OCI-LY1 (cell line): ENCODE measurements around the gene IGFN1.

ENCODE experiments used
- H2AFZ ChIP-seq: fragments of 200-600 bp; sonication (generic), shearing (Covaris generic); 2 replicates; pipeline ENCODE4 v1.6.0; 2014; ENCODE audit warnings: antibody characterized with exemption, mild to moderate bottlenecking, low read length
- H3F3A ChIP-seq: fragments of 200-600 bp; sonication (generic), shearing (Covaris generic); 2 replicates; pipeline ENCODE4 v1.6.0; 2014; ENCODE audit warnings: mild to moderate bottlenecking, antibody characterized with exemption, low read length, moderate library complexity; ENCODE audit not compliant: insufficient read depth
- H3K27ac ChIP-seq: fragments of 200-600 bp; sonication (generic); 2 replicates; pipeline ENCODE4 v1.5.1; 2014; ENCODE audit warnings: low read length, mixed run types, mild to moderate bottlenecking, low read depth; ENCODE audit not compliant: poor library complexity, severe bottlenecking
- H3K27me3 ChIP-seq: fragments of 200-600 bp; sonication (generic); 2 replicates; pipeline ENCODE4 v1.6.0; 2014; ENCODE audit warnings: antibody characterized with exemption, mild to moderate bottlenecking, low read length, moderate library complexity; ENCODE audit not compliant: insufficient read depth
- H3K36me3 ChIP-seq: fragments of 200-600 bp; sonication (generic); 2 replicates; pipeline ENCODE4 v1.6.1; 2014; ENCODE audit warnings: mild to moderate bottlenecking, antibody characterized with exemption, low read length, moderate library complexity, mixed read lengths; ENCODE audit not compliant: insufficient read depth
- H3K4me1 ChIP-seq: fragments of 200-600 bp; sonication (generic); 2 replicates; pipeline ENCODE4 v1.5.1; 2014; ENCODE audit warnings: mild to moderate bottlenecking, low read length, moderate library complexity; ENCODE audit not compliant: insufficient read depth, severe bottlenecking
- H3K4me2 ChIP-seq: fragments of 200-600 bp; sonication (generic), shearing (Covaris generic); 2 replicates; pipeline ENCODE4 v1.6.1; 2014; ENCODE audit warnings: low read length
- H3K4me3 ChIP-seq: fragments of 200-600 bp; sonication (generic); 2 replicates; pipeline ENCODE4 v1.5.1; 2014; ENCODE audit warnings: low read length, low read depth, mild to moderate bottlenecking, mixed read lengths; ENCODE audit not compliant: poor library complexity, severe bottlenecking
- H3K79me2 ChIP-seq: fragments of 200-600 bp; shearing (Covaris generic); 2 replicates; pipeline ENCODE4 v1.6.1; 2016; ENCODE audit warnings: mixed run types, low read length, mixed read lengths; ENCODE audit not compliant: insufficient read depth
- H3K9ac ChIP-seq: fragments of 200-600 bp; sonication (generic), shearing (Covaris generic); 2 replicates; pipeline ENCODE4 v1.6.1; 2014; ENCODE audit warnings: mild to moderate bottlenecking, low read length, mixed read lengths
- H3K9me2 ChIP-seq: fragments of 200-600 bp; sonication (generic), shearing (Covaris generic); 2 replicates; pipeline ENCODE4 v1.6.1; 2014; ENCODE audit warnings: low read depth, mild to moderate bottlenecking, low read length, mixed read lengths
- H3K9me3 ChIP-seq: fragments of 200-600 bp; shearing (Covaris generic); 2 replicates; pipeline ENCODE4 v1.6.1; 2014; ENCODE audit warnings: low read length, mixed read lengths
- H4K20me1 ChIP-seq: fragments of 200-600 bp; sonication (generic), shearing (Covaris generic); 2 replicates; pipeline ENCODE4 v1.6.0; 2016; ENCODE audit warnings: mild to moderate bottlenecking, low read length; ENCODE audit not compliant: insufficient read depth
- CTCF ChIP-seq: fragments of 200-600 bp; sonication (generic), shearing (Covaris generic); IDR thresholded peaks from 2 replicates; pipeline ENCODE4 v1.5.1; 2017; ENCODE audit warnings: mild to moderate bottlenecking, antibody characterized with exemption, low read length, moderate library complexity, mixed read lengths
- EZH2 ChIP-seq: fragments of 200-600 bp; sonication (generic), shearing (Covaris generic); IDR thresholded peaks from 2 replicates; pipeline ENCODE4 v1.8.0; 2017; ENCODE audit warnings: borderline replicate concordance, mixed run types, mild to moderate bottlenecking, antibody characterized with exemption, low read length, moderate library complexity, mixed read lengths

IGFN1 gene

GRCh38 chr1:201241736-201242135, 51.1 kb downstream of the IGFN1 start:
- H3K4me2 ChIP-seq, result no peak overlapping the region
- no peaks in the 10 kb centered on the region for H4K20me1 ChIP-seq
- no peak for TF ChIP-seq EZH2
- no peak for TF ChIP-seq CTCF
- no peaks in the 10 kb centered on the region for H3K79me2 ChIP-seq
- H3K9me2 ChIP-seq, result no peaks in the 10 kb centered on the region
- H3K9ac ChIP-seq, result no peak overlapping the region
- H3K27ac ChIP-seq, result no peak overlapping the region
- H2AFZ ChIP-seq, result 0 out of 2 replicates have a peak overlapping the region, but pooled peaks have one; percentile 46
- H3K27me3 ChIP-seq, result no peaks in the 10 kb centered on the region
- H3K4me3 ChIP-seq, result no peak overlapping the region
- no peaks in the 10 kb centered on the region for H3K9me3 ChIP-seq
- no peaks in the 10 kb centered on the region for H3K4me1 ChIP-seq
- H3F3A ChIP-seq, result no peaks in the 10 kb centered on the region
- no peaks in the 10 kb centered on the region for H3K36me3 ChIP-seq

GRCh38 chr1:201245082-201245481, 54.5 kb downstream of the IGFN1 start:
- Histone ChIP-seq H3K36me3 (no peaks in the 10 kb centered on the region), H3K79me2 (no peaks in the 10 kb centered on the region), H4K20me1 (no peaks in the 10 kb centered on the region), H3K9me2 (no peaks in the 10 kb centered on the region), H3K4me2 (no peak overlapping the region), H3K27me3 (no peaks in the 10 kb centered on the region), H3K4me3 (no peak overlapping the region), H3K9ac (no peak overlapping the region), H3K27ac (no peak overlapping the region), H3K4me1 (no peaks in the 10 kb centered on the region), H2AFZ (no peak overlapping the region), H3K9me3 (no peaks in the 10 kb centered on the region), H3F3A (no peaks in the 10 kb centered on the region)
- TF ChIP-seq EZH2 (no peak), CTCF (no peak)

GRCh38 chr1:201248721-201249559, 58.3 kb downstream of the IGFN1 start:
- TF ChIP-seq EZH2, result no peak
- no peak overlapping the region for H3K4me2 ChIP-seq
- H3K9me2 ChIP-seq, result no peaks in the 10 kb centered on the region
- H3F3A ChIP-seq, result no peaks in the 10 kb centered on the region
- H3K9ac ChIP-seq, result no peak overlapping the region
- H3K27ac ChIP-seq, result no peak overlapping the region
- no peaks in the 10 kb centered on the region for H4K20me1 ChIP-seq
- no peaks in the 10 kb centered on the region for H3K27me3 ChIP-seq
- no peak overlapping the region for H3K4me3 ChIP-seq
- no peaks in the 10 kb centered on the region for H3K79me2 ChIP-seq
- no peaks in the 10 kb centered on the region for H3K4me1 ChIP-seq
- H3K9me3 ChIP-seq, result no peaks in the 10 kb centered on the region
- no peak overlapping the region for H2AFZ ChIP-seq
- H3K36me3 ChIP-seq, result no peaks in the 10 kb centered on the region
